Heart left ventricle (tissue), 13 donors: Measurements from ENCODE around the gene KCNJ12.

Source experiments
- POLR2A ChIP-seq, 2 donors: fragments of 450-650 bp; IDR thresholded peaks; one replicate each; pipeline ENCODE4 v1.6.1; 2017; ENCODE audit warnings: antibody characterized with exemption in 2 of 2, mild to moderate bottlenecking in 2 of 2, moderate library complexity in 2 of 2
- TF ChIP-seq, protein P1 (sequence below), 12 donors: fragments of 200-600 bp; sonication (generic) in 4 of 12; IDR thresholded peaks; one replicate each; pipeline versions ENCODE4 v1.5.0 to v1.8.0; 2018 to 2022; ENCODE audit warnings: antibody characterized with exemption in 12 of 12, mild to moderate bottlenecking in 5 of 12
- donor health status: ischemic (EF 13 %, LVEDD 7.1; RV severe dilation, severe dysfunction).
- donor health status: DM: no; HTN: yes; CAD: no.
- donor health status: DM: no; HTN: no; CAD: no.
- donor health status: ischemic (EF 25% LVEDD 6.9; RV normal size, moderate dysfunction).
- donor health status: ischemic (EF 25% LVEDD 5.7; RV mildly dilated, moderate dysfunction).
- donor health status: ischemic (EF 35%, LVEDD 5.7; RV mildly dilated, moderate dysfunction).
- donor health status: nonischemic (EF 11% LVEDD 7.7; RV severe dilation, severe dysfunction).
- donor health status: DM: yes; HTN: yes; CAD: no.
- donor health status: PGD.
- donor health status: ischemic (EF 29% LVEDD 5.4; RV normal size, mild dysfunction).
- donor health status: nonischemic (EF 23%, LVEDD 6.1; RV moderate dilation, normal function).

DNA sequence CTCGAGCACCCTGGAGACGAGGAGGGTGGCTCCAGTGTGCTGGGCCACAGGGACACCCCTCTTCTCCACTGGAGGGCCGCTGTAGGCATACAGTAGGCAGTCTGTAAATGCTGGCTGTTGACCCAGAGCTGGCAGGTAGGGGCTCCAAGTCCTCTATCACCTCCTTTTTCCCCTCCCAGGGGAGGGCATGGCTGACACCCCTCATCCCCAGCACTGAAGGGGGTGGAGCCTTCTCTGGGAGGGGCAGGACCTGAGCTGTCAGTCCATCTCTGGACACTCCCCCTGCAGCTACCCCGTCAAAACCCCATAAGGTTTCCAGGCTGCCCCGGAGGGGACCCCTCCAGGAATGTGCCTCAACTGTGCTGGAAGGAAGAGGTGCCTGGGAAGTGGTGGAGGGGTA, 2.4 kb downstream of the KCNJ12 start:
- TF ChIP-seq, protein P1, sequence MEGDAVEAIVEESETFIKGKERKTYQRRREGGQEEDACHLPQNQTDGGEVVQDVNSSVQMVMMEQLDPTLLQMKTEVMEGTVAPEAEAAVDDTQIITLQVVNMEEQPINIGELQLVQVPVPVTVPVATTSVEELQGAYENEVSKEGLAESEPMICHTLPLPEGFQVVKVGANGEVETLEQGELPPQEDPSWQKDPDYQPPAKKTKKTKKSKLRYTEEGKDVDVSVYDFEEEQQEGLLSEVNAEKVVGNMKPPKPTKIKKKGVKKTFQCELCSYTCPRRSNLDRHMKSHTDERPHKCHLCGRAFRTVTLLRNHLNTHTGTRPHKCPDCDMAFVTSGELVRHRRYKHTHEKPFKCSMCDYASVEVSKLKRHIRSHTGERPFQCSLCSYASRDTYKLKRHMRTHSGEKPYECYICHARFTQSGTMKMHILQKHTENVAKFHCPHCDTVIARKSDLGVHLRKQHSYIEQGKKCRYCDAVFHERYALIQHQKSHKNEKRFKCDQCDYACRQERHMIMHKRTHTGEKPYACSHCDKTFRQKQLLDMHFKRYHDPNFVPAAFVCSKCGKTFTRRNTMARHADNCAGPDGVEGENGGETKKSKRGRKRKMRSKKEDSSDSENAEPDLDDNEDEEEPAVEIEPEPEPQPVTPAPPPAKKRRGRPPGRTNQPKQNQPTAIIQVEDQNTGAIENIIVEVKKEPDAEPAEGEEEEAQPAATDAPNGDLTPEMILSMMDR (IDR thresholded peaks at IDR 0.05) = no peak
- TF ChIP-seq POLR2A (IDR thresholded peaks at IDR 0.05) = no peak
